ENCODE results near the gene STK32C.

The STK32C gene

DNA sequence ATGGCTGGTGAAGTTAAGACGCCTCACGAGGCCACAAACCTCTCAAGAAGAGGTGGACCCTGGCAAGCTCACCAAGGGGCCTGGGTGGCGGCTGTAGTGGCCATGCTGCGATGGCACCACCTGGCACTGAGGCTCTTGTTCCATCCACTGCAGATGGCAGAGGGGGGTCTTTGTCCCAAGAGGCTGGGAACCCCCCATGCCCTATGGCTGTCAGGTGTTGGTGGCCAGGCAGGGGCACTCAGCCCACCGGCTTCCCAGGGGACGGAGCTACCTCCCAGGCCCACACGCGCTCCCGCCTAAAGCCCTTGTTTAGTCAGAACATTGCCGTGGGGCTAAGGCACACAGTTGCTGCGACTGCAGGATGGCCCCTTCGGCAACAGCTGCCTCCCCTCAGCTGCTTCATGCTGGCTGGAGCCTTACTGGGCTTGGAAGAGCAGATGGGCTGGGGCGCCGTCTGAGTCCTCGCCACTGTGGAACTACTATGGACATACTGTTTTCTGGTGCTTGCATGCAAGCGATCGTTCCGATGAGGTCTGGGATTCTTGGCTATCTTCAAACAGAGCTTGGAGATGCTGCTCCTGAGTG is 74.2 kb downstream of the STK32C start:
- Histone ChIP-seq H3K27ac (ENCODE audit: low read depth, low read length) (no peak overlapping the region), H3K4me1 (ENCODE audit: control insufficient read depth, insufficient read depth, low read length, unreplicated experiment) (no peaks in the 10 kb centered on the region), H3K27me3 (ENCODE audit: insufficient read depth, low read length) (no peaks in the 10 kb centered on the region), H3K79me2 (ENCODE audit: control insufficient read depth, insufficient read depth, low read length, unreplicated experiment) (no peaks in the 10 kb centered on the region), H3K36me3 (ENCODE audit: insufficient read depth, low read length) (no peaks in the 10 kb centered on the region), H3K4me3 (ENCODE audit: low read depth, low read length) (no peak overlapping the region), H2AFZ (ENCODE audit: low read length, unreplicated experiment) (no peak overlapping the region)

DNA sequence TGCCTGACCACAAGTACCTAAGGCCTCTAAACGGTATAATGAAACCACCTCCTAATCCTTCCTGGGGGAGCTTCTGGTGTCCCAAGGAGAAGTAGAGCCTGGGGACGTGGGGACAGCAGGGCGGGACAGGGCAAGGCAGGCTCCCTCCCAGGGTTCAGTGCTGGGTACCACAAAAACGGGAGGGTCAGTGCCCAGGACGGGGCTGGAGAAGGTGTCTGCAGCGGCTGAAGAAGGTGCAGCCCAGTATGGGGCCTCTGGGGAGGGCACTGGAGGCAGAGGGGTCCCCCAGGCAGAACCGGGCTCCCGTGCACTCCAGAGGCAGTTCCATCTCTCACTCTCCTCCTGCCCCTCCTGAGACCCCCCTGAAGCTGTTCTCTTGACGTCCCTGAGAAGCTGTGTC is 74.8 kb downstream of the STK32C start:
- H3K79me2 ChIP-seq (ENCODE audit: control insufficient read depth, insufficient read depth, low read length, unreplicated experiment), result no peaks in the 10 kb centered on the region
- no peaks in the 10 kb centered on the region for H3K4me1 ChIP-seq (ENCODE audit: control insufficient read depth, insufficient read depth, low read length, unreplicated experiment)
- H2AFZ ChIP-seq (ENCODE audit: low read length, unreplicated experiment), result no peak overlapping the region
- H3K27ac ChIP-seq (ENCODE audit: low read depth, low read length), result no peak overlapping the region
- H3K27me3 ChIP-seq (ENCODE audit: insufficient read depth, low read length), result no peaks in the 10 kb centered on the region
- H3K36me3 ChIP-seq (ENCODE audit: insufficient read depth, low read length), result no peaks in the 10 kb centered on the region
- H3K4me3 ChIP-seq (ENCODE audit: low read depth, low read length), result no peak overlapping the region

DNA sequence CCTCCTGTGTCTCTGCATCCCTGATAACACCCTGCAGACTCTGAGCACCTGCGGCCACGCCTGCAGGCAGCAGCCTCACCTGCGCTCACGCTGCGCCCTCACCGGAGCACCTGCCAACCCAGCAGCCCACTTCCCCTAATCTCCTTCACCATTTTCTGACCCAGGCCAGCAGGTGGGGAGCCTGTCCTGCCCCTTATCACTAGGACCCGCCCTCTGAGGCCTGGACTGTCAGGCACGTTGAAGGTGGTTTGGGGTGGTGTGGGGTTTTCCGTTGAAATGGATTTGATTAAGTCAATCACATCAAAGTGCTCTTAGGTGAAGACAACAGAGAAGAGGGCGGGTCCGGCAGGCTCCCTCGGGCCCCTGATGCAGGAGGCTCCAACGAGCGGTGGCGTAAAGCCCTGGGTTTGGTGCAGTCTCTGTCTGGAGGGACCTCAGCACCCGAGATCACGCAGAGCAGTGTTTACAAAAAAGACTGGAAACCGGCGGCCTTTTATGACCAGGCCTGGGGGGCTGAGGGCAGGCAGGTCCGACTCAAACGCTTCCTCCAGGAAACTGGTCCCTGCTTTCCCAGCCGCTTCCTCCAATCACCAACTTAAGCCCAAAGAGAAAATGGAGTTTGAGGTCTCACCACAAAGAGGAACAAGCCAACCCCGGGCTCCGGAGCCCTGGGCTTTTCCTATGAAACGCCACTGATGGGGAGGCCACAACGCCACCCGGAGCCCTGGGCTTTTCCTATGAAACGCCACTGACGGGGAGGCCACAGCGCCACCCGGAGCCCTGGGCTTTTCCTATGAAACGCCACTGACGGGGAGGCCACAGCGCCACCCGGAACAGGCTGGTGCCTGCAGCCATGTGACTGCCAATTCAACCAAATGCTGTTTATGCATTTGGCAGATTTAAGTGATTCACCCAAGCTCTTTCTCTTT is 75.5 kb downstream of the STK32C start:
- H3K27ac ChIP-seq (ENCODE audit: low read depth, low read length), result no peak overlapping the region
- H3K36me3 ChIP-seq (ENCODE audit: insufficient read depth, low read length), result no peaks in the 10 kb centered on the region
- H2AFZ ChIP-seq (ENCODE audit: low read length, unreplicated experiment), result no peak overlapping the region
- no peak overlapping the region for H3K4me3 ChIP-seq (ENCODE audit: low read depth, low read length)
- H3K4me1 ChIP-seq (ENCODE audit: control insufficient read depth, insufficient read depth, low read length, unreplicated experiment), result no peaks in the 10 kb centered on the region
- no peaks in the 10 kb centered on the region for H3K79me2 ChIP-seq (ENCODE audit: control insufficient read depth, insufficient read depth, low read length, unreplicated experiment)
- H3K27me3 ChIP-seq (ENCODE audit: insufficient read depth, low read length), result no peaks in the 10 kb centered on the region

DNA sequence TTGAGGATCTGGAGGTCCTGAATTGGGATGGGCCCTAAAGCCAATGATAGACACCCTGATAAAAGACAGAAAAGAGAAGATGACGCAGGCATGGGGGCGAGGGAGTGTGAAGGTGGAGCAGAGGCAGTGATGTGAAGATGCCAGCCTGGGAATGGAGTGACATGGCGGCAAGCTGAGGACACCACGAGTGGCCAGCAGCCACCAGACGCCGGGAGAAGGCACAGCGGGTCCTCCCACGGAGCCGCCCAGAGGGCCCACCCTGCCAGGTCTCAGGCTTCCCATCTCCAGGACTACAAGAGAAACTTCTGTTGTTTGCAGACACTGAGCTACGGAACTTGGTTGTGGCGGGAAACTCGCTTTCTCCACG is 76.1 kb downstream of the STK32C start:
- Histone ChIP-seq H3K27ac (ENCODE audit: low read depth, low read length) (no peak overlapping the region), H2AFZ (ENCODE audit: low read length, unreplicated experiment) (no peak overlapping the region), H3K27me3 (ENCODE audit: insufficient read depth, low read length) (no peaks in the 10 kb centered on the region), H3K4me1 (ENCODE audit: control insufficient read depth, insufficient read depth, low read length, unreplicated experiment) (no peaks in the 10 kb centered on the region), H3K36me3 (ENCODE audit: insufficient read depth, low read length) (no peaks in the 10 kb centered on the region), H3K79me2 (ENCODE audit: control insufficient read depth, insufficient read depth, low read length, unreplicated experiment) (no peaks in the 10 kb centered on the region), H3K4me3 (ENCODE audit: low read depth, low read length) (no peak overlapping the region)

DNA sequence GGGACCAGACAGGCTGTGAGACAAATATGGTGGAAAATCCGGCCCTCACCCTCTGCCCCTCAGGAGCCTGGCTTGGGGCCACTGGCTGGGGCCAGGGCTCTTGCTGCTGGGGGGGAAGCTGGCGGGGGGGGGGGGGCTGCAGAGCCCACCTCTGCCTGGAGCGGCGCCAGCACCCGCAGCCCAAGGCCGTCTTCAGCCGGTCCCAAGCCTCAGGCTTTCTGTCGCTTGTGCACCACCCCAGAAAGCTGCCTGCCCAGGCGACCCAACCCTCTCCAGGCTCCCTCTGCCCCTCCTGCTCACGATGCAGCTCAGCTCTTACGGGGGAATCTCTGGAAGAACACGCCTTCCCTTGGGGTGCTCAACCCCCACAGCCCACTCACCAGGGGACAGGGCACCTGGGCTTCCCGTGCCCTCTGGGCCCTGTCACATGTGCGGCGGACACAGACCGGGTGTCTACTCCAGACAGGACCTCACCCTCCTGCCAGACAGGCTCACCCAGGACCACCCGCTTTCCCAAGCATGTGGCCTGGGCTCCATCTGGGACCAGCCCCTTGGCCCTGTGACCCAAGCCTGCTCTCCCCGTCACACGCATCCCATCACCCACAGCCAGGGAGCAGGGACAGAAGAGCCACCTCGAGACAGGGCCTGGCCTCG is 77.1 kb downstream of the STK32C start:
- Histone ChIP-seq H3K27me3 (ENCODE audit: insufficient read depth, low read length) (no peaks in the 10 kb centered on the region), H3K4me1 (ENCODE audit: control insufficient read depth, insufficient read depth, low read length, unreplicated experiment) (no peaks in the 10 kb centered on the region), H3K36me3 (ENCODE audit: insufficient read depth, low read length) (no peaks in the 10 kb centered on the region), H3K27ac (ENCODE audit: low read depth, low read length) (no peak overlapping the region), H3K79me2 (ENCODE audit: control insufficient read depth, insufficient read depth, low read length, unreplicated experiment) (no peaks in the 10 kb centered on the region), H2AFZ (ENCODE audit: low read length, unreplicated experiment) (no peak overlapping the region), H3K4me3 (ENCODE audit: low read depth, low read length) (no peak overlapping the region)

DNA sequence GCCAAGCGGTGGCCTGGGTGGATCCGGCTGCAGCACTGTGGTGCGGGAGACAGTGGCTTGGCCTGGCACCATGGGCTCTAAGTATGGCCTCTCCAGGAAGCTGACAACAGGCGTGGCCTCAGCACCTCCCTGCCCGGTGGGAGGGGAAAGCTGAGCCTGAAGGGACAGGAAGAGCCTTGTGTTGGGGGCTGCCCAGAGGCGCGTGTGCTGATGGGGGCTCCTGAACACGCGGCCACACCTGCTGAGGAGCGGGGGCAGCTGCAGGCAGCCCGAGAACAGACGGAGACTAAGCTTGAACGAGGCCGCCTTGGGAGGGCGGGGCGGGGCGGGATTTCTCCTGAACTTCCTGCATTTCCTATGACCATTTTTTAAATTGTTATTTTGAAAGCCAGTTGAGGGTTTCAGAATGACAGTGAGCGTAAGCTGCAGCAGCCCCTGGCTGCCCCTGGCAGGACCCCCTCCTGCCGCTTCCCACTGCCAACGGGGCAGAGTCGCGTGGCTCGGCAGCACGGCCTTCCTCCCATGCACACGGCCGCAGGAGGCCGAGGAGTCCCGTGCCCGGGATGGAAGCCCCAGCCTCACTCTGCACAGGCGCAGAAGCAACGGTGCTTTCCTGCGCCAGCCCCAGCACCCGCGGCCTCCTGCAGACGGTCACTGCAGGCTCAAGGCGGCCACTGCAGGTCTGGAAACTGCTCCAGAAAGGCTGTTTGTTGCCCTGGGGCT is 77.8 kb downstream of the STK32C start:
- Histone ChIP-seq H3K36me3 (ENCODE audit: insufficient read depth, low read length) (no peaks in the 10 kb centered on the region), H2AFZ (ENCODE audit: low read length, unreplicated experiment) (no peak overlapping the region), H3K27me3 (ENCODE audit: insufficient read depth, low read length) (no peaks in the 10 kb centered on the region), H3K27ac (ENCODE audit: low read depth, low read length) (no peak overlapping the region), H3K4me1 (ENCODE audit: control insufficient read depth, insufficient read depth, low read length, unreplicated experiment) (no peaks in the 10 kb centered on the region), H3K4me3 (ENCODE audit: low read depth, low read length) (no peak overlapping the region), H3K79me2 (ENCODE audit: control insufficient read depth, insufficient read depth, low read length, unreplicated experiment) (no peaks in the 10 kb centered on the region)

DNA sequence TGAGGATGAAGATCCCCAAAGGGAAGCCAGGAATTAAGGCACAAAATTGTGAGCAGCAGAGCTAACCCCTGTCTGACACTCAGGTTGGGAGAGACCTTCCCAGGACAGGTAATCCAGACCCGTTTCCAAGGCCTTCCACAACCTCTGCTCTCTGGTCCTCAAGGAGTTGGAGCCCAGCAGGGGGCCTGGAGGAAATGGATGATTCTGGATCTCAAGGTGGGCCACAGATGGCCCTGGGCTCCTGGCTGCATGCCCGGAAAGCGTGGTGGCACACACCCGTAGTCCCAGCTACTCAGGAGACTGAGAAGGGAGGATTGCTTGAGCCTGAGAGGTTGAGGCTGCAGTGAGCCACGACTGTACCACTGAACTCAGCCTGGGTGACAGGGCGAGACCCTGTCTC is 78.7 kb downstream of the STK32C start:
- H3K4me1 ChIP-seq (ENCODE audit: control insufficient read depth, insufficient read depth, low read length, unreplicated experiment), result no peaks in the 10 kb centered on the region
- H3K27ac ChIP-seq (ENCODE audit: low read depth, low read length), result no peak overlapping the region
- H3K4me3 ChIP-seq (ENCODE audit: low read depth, low read length), result no peak overlapping the region
- no peak overlapping the region for H2AFZ ChIP-seq (ENCODE audit: low read length, unreplicated experiment)
- no peaks in the 10 kb centered on the region for H3K27me3 ChIP-seq (ENCODE audit: insufficient read depth, low read length)
- H3K79me2 ChIP-seq (ENCODE audit: control insufficient read depth, insufficient read depth, low read length, unreplicated experiment), result no peaks in the 10 kb centered on the region
- H3K36me3 ChIP-seq (ENCODE audit: insufficient read depth, low read length), result no peaks in the 10 kb centered on the region

DNA sequence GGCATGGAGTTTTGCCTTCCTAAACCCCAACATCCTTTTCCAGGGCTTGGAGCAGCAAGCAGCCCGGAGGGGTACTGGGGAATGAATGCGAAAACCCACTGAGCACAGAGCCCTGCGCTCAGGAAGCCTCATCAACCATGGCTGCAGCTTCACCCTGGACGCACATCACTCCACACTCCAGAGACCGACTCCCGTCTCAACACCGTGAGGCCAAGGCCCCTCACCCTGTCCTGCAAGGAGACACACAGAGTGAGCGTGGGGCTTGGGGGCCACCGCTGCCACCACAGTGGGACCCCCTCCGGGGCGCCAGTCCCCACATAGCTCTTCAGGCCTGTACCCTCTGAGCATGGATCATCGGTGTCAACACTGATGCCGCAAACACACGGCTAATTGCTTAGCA is 79.1 kb downstream of the STK32C start:
- H2AFZ ChIP-seq (ENCODE audit: low read length, unreplicated experiment), result no peak overlapping the region
- no peaks in the 10 kb centered on the region for H3K4me1 ChIP-seq (ENCODE audit: control insufficient read depth, insufficient read depth, low read length, unreplicated experiment)
- H3K4me3 ChIP-seq (ENCODE audit: low read depth, low read length), result no peak overlapping the region
- no peaks in the 10 kb centered on the region for H3K79me2 ChIP-seq (ENCODE audit: control insufficient read depth, insufficient read depth, low read length, unreplicated experiment)
- no peaks in the 10 kb centered on the region for H3K27me3 ChIP-seq (ENCODE audit: insufficient read depth, low read length)
- no peaks in the 10 kb centered on the region for H3K36me3 ChIP-seq (ENCODE audit: insufficient read depth, low read length)
- H3K27ac ChIP-seq (ENCODE audit: low read depth, low read length), result no peak overlapping the region

DNA sequence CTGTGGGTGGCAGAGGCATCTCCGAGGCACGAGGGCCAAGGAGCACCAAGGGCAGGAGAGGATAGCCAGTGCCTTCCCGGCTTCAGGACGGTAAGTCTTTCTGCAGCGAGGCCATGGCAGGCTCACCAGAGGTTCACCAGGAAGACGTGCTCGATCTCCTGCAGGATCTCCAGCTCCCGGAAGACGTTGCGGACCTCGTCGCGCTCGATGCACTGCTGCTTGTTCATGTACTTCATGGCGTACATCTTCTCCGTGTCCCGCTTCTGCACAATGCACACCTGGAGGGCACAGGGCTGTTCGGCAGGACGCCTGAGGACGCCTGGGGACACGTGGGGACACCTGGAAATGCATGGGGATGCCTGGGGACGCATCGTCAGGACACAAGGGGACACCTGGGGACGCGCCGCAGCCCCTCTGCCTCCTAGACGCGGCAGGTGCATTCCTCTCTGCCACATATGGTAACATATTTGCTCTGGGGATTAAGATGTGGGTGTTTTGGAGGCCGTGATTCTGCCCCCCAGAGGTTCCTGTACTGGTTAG is 79.8 kb downstream of the STK32C start:
- Histone ChIP-seq H3K4me1 (ENCODE audit: control insufficient read depth, insufficient read depth, low read length, unreplicated experiment) (no peaks in the 10 kb centered on the region), H3K27me3 (ENCODE audit: insufficient read depth, low read length) (no peaks in the 10 kb centered on the region), H3K36me3 (ENCODE audit: insufficient read depth, low read length) (no peaks in the 10 kb centered on the region), H3K4me3 (ENCODE audit: low read depth, low read length) (no peak overlapping the region), H2AFZ (ENCODE audit: low read length, unreplicated experiment) (no peak overlapping the region), H3K79me2 (ENCODE audit: control insufficient read depth, insufficient read depth, low read length, unreplicated experiment) (no peaks in the 10 kb centered on the region), H3K27ac (ENCODE audit: low read depth, low read length) (no peak overlapping the region)

DNA sequence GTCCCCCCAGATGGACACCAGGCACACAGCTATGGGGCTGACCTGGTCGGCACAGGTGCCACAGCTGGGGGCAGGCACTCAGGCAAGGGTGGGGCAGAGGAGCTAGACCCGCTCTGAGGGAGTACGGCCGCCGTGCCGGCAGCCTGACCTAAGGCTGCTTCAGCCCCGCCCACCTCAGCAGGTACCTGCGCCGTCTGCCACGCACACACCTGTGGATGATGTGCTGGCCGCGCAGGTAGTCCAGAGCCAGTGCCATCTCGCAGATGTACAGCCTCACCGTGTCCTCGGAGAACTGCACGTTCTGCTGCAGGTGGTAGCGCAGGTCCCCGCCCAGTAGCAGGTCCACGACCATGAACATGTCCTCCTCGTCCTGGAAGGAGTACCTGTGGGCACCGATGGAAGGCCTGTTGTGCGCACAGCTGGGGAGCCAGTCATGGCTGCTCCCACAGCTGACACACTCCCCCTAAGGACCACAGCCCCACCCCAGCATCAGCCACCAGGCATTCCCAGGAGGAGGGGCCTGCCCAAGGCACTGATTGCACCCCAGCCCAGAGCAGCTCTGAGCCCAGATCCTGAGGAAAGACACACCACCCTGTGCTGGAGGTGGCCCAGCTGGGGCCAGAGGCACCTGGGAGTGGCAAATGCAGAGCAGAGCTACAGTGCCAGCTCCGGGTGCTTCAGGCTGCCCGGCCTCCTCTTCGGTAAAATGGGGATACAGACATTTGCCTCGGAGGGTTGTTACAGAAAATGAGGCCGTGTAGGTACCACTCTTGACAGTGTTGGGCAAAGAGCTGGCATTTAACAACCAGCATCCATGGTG is 81.0 kb downstream of the STK32C start:
- no peak overlapping the region for H3K27ac ChIP-seq (ENCODE audit: low read depth, low read length)
- no peaks in the 10 kb centered on the region for H3K4me1 ChIP-seq (ENCODE audit: control insufficient read depth, insufficient read depth, low read length, unreplicated experiment)
- no peak overlapping the region for H2AFZ ChIP-seq (ENCODE audit: low read length, unreplicated experiment)
- no peak overlapping the region for H3K4me3 ChIP-seq (ENCODE audit: low read depth, low read length)
- no peaks in the 10 kb centered on the region for H3K79me2 ChIP-seq (ENCODE audit: control insufficient read depth, insufficient read depth, low read length, unreplicated experiment)
- H3K27me3 ChIP-seq (ENCODE audit: insufficient read depth, low read length), result no peaks in the 10 kb centered on the region
- H3K36me3 ChIP-seq (ENCODE audit: insufficient read depth, low read length), result no peaks in the 10 kb centered on the region

Measured in ACC112 (cell line).